Activated CD8-positive, alpha-beta T cell treated with anti-CD3 and anti-CD28 coated beads for 36 hours (primary cell): Measurements from ENCODE around the gene PEX5. TPM values are rescaled to one million over a fixed set of nuclear protein-coding genes. Genes with fewer than 3 reads are reported as not detected.

ENCODE experiments used
- ATAC-seq: fragments of 200-7000 bp; cut with Tn5 transposase; one replicate; pipeline ENCODE4 v1.10.0; 2021; ENCODE audit warnings: mild to moderate bottlenecking, moderate library complexity
- CTCF ChIA-PET: fragments of 350-600 bp; sonication (Branson Sonifier 250); formaldehyde crosslinking; loops from one replicate; lab custom pipeline; 2021; ENCODE audit warnings: antibody characterized with exemption; lab: Charles Lee
- POLR2A ChIA-PET: fragments of 350-600 bp; sonication (Branson Sonifier 250); formaldehyde crosslinking; loops from one replicate; lab custom pipeline; 2021; ENCODE audit warnings: antibody characterized with exemption; lab: Charles Lee
- DNase-seq: peaks from one replicate; pipeline ENCODE4 v3.0.0-alpha.2; 2020
- H3K27ac Mint-ChIP-seq: one replicate; pipeline ENCODE4 v1.8.0; 2021; ENCODE audit warnings: mild to moderate bottlenecking, mixed read lengths
- H3K27me3 Mint-ChIP-seq: one replicate; pipeline ENCODE4 v1.8.0; 2021; ENCODE audit warnings: mixed read lengths
- H3K36me3 Mint-ChIP-seq: one replicate; pipeline ENCODE4 v1.8.0; 2021; ENCODE audit warnings: low read depth, mixed read lengths
- H3K4me1 Mint-ChIP-seq: one replicate; pipeline ENCODE4 v1.8.0; 2021; ENCODE audit warnings: low read depth, mixed read lengths
- H3K4me3 Mint-ChIP-seq: one replicate; pipeline ENCODE4 v1.8.0; 2021; ENCODE audit warnings: mild to moderate bottlenecking, moderate library complexity, mixed read lengths
- H3K9me3 Mint-ChIP-seq: one replicate; pipeline ENCODE4 v1.8.0; 2021; ENCODE audit warnings: mixed read lengths
- CTCF ChIP-seq: fragments of 200-600 bp; IDR thresholded peaks from one replicate; pipeline ENCODE4 v1.8.0; 2022; ENCODE audit warnings: antibody characterized with exemption, mild to moderate bottlenecking
- intact Hi-C: fragments of 100-400 bp; cut with micrococcal nuclease; formaldehyde crosslinking; loops from one replicate; pipeline ENCODE4 v1.10.0; 2022
- total RNA-seq, 2 experiments: library from RNA; stranded (reverse); gene quantifications; one replicate each; pipeline ENCODE4 v1.2.3, GENCODE V29; 2021

The PEX5 gene
- total RNA-seq, 2 experiments from 2014 or later = 39.0 to 41.8 TPM

- H3K4me3 Mint-ChIP-seq = no peak overlapping the region
- ATAC-seq = peak; percentile 55
- no peaks in the 10 kb centered on the region for H3K9me3 Mint-ChIP-seq
- intact Hi-C loops = loop anchor here (2.0 to 5.0 kb wide), 2 partner anchors 243 to 419 kb away; no protein-coding TSS in a partner anchor
- H3K36me3 Mint-ChIP-seq = no peaks in the 10 kb centered on the region
- H3K4me1 Mint-ChIP-seq = no peaks in the 10 kb centered on the region
- H3K27ac Mint-ChIP-seq = no peak overlapping the region
- POLR2A ChIA-PET = no interaction called here
- DNase-seq = peak; percentile 85
- CTCF ChIA-PET = interaction anchor here (0.6 to 2.5 kb wide), 18 partner anchors 10 to 456 kb away, joined by 3 to 15 read pairs (median 4); no protein-coding TSS in a partner anchor
- no peaks in the 10 kb centered on the region for H3K27me3 Mint-ChIP-seq
- TF ChIP-seq CTCF = peak; percentile 87
These were observed 30.2 kb downstream of the PEX5 start for GRCh38 chr12:7219599-7220243.

- ATAC-seq (no peak), DNase-seq (no peak)
- H3K4me1 Mint-ChIP-seq = no peaks in the 10 kb centered on the region
- intact Hi-C loops = no loop called here
- H3K36me3 Mint-ChIP-seq = no peaks in the 10 kb centered on the region
- ChIA-PET POLR2A (no interaction called here), CTCF (interaction anchor here (1.0 to 2.5 kb wide), 5 partner anchors 28 to 418 kb away, joined by 3 to 15 read pairs (median 3); no protein-coding TSS in a partner anchor)
- H3K4me3 Mint-ChIP-seq = no peak overlapping the region
- H3K9me3 Mint-ChIP-seq = no peaks in the 10 kb centered on the region
- H3K27me3 Mint-ChIP-seq = no peaks in the 10 kb centered on the region
- H3K27ac Mint-ChIP-seq = no peak overlapping the region
- no peak for TF ChIP-seq CTCF
These were observed 32.0 kb downstream of the PEX5 start for GRCh38 chr12:7221486-7221885.

GRCh38 chr12:7229741-7230140 is 40.3 kb downstream of the PEX5 start:
- H3K4me1 Mint-ChIP-seq = no peaks in the 10 kb centered on the region
- no peak for ATAC-seq
- no peak overlapping the region for H3K27ac Mint-ChIP-seq
- H3K36me3 Mint-ChIP-seq = no peaks in the 10 kb centered on the region
- ChIA-PET CTCF (no interaction called here), POLR2A (no interaction called here)
- H3K27me3 Mint-ChIP-seq = peaks cover 17% of the 10 kb centered on the region
- TF ChIP-seq CTCF = no peak
- intact Hi-C loops = no loop called here
- peaks cover 4% of the 10 kb centered on the region for H3K9me3 Mint-ChIP-seq
- no peak for DNase-seq
- no peak overlapping the region for H3K4me3 Mint-ChIP-seq

GRCh38 chr12:7241404-7242005 is 52.0 kb downstream of the PEX5 start:
- POLR2A ChIA-PET = no interaction called here
- no peak overlapping the region for H3K27ac Mint-ChIP-seq
- intact Hi-C loops = no loop called here
- peaks cover 1% of the 10 kb centered on the region for H3K9me3 Mint-ChIP-seq
- no peaks in the 10 kb centered on the region for H3K4me1 Mint-ChIP-seq
- CTCF ChIA-PET = no interaction called here
- H3K36me3 Mint-ChIP-seq = no peaks in the 10 kb centered on the region
- no peak for TF ChIP-seq CTCF
- ATAC-seq (no peak), DNase-seq (no peak)
- no peak overlapping the region for H3K4me3 Mint-ChIP-seq
- H3K27me3 Mint-ChIP-seq = peaks cover 12% of the 10 kb centered on the region
